ENCODE results near the gene CATSPERZ.
"Not testable (repeated sequence)": the region's sequence is repeated elsewhere in the genome, so short reads cannot be mapped to it uniquely, and the experiment has no call there.

CATSPERZ gene

DNA sequence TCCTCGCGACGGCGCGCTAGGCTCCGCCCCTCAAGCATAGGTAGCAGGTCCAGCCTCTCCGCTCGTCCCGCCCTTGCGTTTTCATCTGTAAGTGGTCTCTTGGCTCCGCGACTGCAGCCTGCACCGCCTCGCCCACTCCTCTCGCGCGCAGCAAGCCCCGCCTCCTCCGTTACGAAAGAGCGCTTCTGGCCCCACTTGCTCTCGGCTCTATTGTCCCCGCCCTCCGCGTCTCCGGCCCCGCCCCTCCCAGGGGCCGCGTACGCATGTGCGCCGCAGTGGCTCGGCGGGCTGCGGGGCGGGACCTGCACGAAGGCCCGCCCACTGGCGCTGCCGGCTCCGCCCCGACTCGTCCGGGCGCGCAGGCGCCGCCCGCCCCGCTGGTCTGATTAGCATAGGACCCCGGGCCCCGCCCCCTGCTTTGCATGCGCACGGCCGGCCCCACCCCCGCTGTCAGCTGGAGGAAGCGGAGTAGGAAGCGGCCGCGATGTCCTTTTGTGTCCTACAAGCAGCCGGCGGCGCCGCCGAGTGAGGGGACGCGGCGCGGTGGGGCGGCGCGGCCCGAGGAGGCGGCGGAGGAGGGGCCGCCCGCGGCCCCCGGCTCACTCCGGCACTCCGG, 5.0 kb downstream of the CATSPERZ start, which contains the start of gene ESRRA:
Gene ESRRA, plus strand, starts transcription at position 450 of the 616 bp plus-strand sequence. CDS start 1,656 bp downstream, outside the sequence.
- POLR2A ChIA-PET = interaction anchor here (0.6 to 2.0 kb wide), 4 partner anchors 13 to 120 kb away, joined by 3 to 18 read pairs (median 7); partner anchors contain the start of genes PRDX5, STIP1 and TRMT112
- CTCF ChIA-PET = interaction anchor here (0.7 to 5.8 kb wide), 31 partner anchors 8 to 383 kb away, joined by 3 to 219 read pairs (median 8); partner anchors contain the start of genes BAD, CCDC88B, FERMT3 and GPR137
- TF ChIP-seq CTCF (IDR thresholded peaks at IDR 0.05; ENCODE audit: control extremely low read depth, extremely low read depth, low read depth, missing control alignments) = no peak
- peak; percentile 99 for DNase-seq (ENCODE audit: extremely low spot score)

DNA sequence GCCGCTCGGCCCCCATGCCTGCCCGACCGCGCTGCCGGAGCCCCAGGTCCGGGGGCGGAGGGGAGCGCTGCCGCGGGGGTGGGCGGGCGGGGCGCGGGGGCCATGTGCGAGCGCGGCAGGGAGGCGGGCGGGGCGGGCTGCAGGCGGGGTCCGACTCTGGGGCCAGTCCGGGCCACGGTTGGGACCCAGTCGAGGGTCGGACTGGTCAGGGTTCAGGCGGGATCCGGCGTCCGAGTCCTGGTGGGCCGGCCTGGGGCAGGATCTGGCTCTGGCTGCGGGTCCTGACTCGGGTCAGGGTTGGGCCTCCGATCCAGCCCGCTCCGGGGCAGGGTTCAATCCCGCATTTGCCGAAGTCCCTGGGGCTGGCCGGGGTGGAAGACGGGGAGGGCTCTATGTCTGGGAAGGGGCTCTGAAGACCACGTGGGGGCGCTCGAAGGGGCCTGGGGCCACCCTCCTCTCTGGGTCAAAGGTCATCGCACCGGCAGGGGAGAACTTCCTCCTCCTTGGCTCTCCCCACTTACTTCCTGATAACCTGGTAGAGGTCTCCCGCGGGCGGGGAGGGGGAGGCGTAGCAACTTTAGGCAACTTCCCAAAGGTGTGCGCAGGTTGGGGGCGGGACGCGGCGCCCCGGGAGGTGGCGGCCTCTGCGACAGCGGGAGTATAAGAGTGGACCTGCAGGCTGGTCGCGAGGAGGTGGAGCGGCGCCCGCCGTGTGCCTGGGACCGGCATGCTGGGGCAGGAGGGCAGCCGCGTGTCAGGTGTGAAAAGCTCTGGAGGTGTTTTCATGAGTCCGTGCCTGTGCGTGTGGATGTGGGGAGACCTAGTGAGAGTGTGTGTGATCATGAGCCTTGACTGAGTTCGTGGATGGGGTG, 5.8 kb downstream of the CATSPERZ start:
- CTCF ChIA-PET = interaction anchor here (1.3 to 5.8 kb wide), 11 partner anchors 11 to 305 kb away, joined by 4 to 219 read pairs (median 20); partner anchors contain the start of genes BAD, FERMT3, GPR137 and KCNK4
- DNase-seq (ENCODE audit: extremely low spot score) = peak; percentile 49
- POLR2A ChIA-PET = interaction anchor here (2.0 kb wide), 1 partner anchor 12 kb away, joined by 18 read pairs; the partner anchor contains the start of genes PRDX5 and TRMT112
- peak; percentile 41 for TF ChIP-seq CTCF (IDR thresholded peaks at IDR 0.05; ENCODE audit: control extremely low read depth, extremely low read depth, low read depth, missing control alignments)

- ChIA-PET CTCF (interaction anchor here (1.4 to 2.6 kb wide), 2 partner anchors 11 to 35 kb away, joined by 5 to 11 read pairs; partner anchors contain the start of genes PRDX5 and TRMT112), POLR2A (no interaction called here)
- DNase-seq (ENCODE audit: extremely low spot score) = no peak
These were observed 6.4 kb downstream of the CATSPERZ start for GRCh38 chr11:64306563-64306875.

GRCh38 chr11:64306876-64307622, 6.9 kb downstream of the CATSPERZ start:
- POLR2A ChIA-PET = interaction anchor here (1.0 kb wide), 1 partner anchor 10 kb away, joined by 3 read pairs; the partner anchor contains the start of gene TRMT112
- no peak for DNase-seq (ENCODE audit: extremely low spot score)
- CTCF ChIA-PET = interaction anchor here (1.1 to 2.6 kb wide), 5 partner anchors 10 to 103 kb away, joined by 3 to 11 read pairs (median 3); partner anchors contain the start of genes PLCB3, PRDX5 and TRMT112
- no peak for TF ChIP-seq CTCF (IDR thresholded peaks at IDR 0.05; ENCODE audit: control extremely low read depth, extremely low read depth, low read depth, missing control alignments)

More at GRCh38 chr11:64306563-64306875, 6.4 kb downstream of the CATSPERZ start:
- no peak for TF ChIP-seq CTCF (IDR thresholded peaks at IDR 0.05; ENCODE audit: control extremely low read depth, extremely low read depth, low read depth, missing control alignments)

DNA sequence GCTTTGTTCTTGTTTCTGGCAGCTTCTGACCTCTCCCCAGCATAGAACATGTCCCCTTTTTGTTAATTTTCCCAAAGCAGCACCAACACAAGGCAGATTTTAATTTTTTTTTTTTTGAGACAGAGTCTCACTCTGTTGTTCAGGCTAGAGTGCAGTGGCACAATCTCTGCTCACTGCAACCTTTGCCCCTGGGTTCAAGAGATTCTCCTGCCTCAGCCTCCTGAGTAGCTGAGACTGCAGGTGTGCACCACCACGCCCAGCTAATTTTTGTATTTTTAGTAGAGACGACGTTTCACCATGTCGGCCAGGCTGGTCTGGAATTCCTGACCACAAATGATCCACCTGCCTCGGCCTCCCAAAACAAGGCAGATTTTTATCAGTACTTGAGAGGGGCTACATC, 7.6 kb downstream of the CATSPERZ start:
- ChIA-PET CTCF (interaction anchor here (1.1 to 2.6 kb wide), 4 partner anchors 9 to 104 kb away, joined by 3 to 11 read pairs (median 3); partner anchors contain the start of genes PLCB3, PRDX5 and TRMT112), POLR2A (interaction anchor here (1.0 kb wide), 1 partner anchor 10 kb away, joined by 3 read pairs; the partner anchor contains the start of gene TRMT112)
- not testable (repeated sequence) for DNase-seq (ENCODE audit: extremely low spot score)

- no peak for DNase-seq (ENCODE audit: extremely low spot score)
- ChIA-PET CTCF (interaction anchor here (1.0 to 2.7 kb wide), 5 partner anchors 9 to 44 kb away, joined by 3 to 16 read pairs (median 7); no protein-coding TSS in a partner anchor), POLR2A (interaction anchor here (0.9 kb wide), 2 partner anchors 42 to 72 kb away, joined by 3 to 8 read pairs; partner anchors contain the start of gene FKBP2)
- TF ChIP-seq CTCF (IDR thresholded peaks at IDR 0.05; ENCODE audit: control extremely low read depth, extremely low read depth, low read depth, missing control alignments) = no peak
These were observed 12.8 kb downstream of the CATSPERZ start for GRCh38 chr11:64312947-64313346.
